Fibroblast of the aortic adventitia (primary cell): ENCODE measurements around the gene SRI. TPM values are rescaled to one million over a fixed set of nuclear protein-coding genes. Genes with fewer than 3 reads are reported as not detected.
"Not testable (repeated sequence)": the region's sequence is repeated elsewhere in the genome, so short reads cannot be mapped to it uniquely, and the experiment has no call there.

ENCODE experiments used
- DNase-seq: peaks from one replicate; pipeline ENCODE4 v3.0.0-alpha.2; 2010; ENCODE audit warnings: low read depth
- H3K4me3 ChIP-seq: 2 replicates; pipeline ENCODE4 v1.5.1; 2011; ENCODE audit warnings: low read depth, mild to moderate bottlenecking, control low read depth, low read length, moderate library complexity
- total RNA-seq: library from RNA; depleted of rRNA; stranded (reverse); fragments of >200 nt; gene quantifications from 2 replicates; pipeline ENCODE4 v1.2.3, GENCODE V29; 2012; ENCODE audit warnings: low replicate concordance
- TF ChIP-seq, protein P1 (sequence below): IDR thresholded peaks from 2 replicates; pipeline ENCODE4 v1.5.1; 2011; ENCODE audit warnings: mild to moderate bottlenecking, low read length, control low read depth, inconsistent platforms; ENCODE audit not compliant: insufficient read depth

SRI gene, protein sequence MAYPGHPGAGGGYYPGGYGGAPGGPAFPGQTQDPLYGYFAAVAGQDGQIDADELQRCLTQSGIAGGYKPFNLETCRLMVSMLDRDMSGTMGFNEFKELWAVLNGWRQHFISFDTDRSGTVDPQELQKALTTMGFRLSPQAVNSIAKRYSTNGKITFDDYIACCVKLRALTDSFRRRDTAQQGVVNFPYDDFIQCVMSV
- 21.7 and 135 TPM in 2 replicates for total RNA-seq

DNA sequence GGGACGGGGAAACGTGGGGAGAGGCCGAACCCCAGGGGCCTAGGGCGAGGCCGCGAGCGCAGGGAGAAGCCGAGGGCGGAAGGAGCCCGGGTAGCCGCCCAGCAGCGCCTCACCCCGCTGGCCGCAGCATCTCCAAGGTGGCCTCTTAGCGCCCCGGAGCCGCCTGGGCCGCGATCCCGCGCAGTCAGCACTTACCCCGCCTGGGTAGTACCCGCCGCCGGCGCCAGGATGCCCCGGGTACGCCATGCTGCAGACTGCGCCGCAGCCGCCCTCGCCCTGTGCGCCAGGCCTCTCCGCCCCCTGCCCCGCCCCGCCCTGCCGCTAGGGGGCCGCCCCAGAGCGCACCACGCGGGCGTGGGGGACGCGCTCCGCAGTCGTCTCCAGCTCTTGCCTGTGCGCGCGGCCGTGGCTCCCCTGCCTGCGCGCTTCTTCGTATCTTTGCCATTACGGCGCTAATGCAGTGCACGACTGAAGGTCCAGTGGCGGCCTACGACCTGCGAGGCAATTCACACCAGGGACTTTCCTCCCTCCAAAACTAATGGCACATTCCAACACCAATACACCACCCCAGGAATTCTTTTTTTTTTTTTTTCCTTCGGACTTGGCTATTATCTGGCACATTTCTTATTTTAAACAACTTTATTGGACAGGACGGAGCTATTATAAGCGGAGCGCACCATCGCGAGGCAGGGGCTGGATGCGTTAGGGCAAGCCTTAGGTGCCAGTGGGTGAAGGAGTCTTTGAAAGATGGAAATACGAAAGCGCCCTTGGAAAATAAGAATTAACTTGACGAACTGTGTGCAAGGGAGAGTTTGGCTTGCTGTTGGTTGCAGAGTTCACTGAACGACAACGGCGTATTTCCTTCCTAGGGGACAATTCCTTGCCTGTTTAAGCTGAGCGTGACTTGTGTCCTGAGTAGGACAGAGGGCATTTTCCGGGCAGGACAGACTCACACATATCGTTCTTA is at the start of gene SRI:
Gene SRI (minus strand): TSS at position 258 of the 967 bp plus-strand sequence. CDS start 12 bp downstream, at position 246.
- TF ChIP-seq, protein P1, sequence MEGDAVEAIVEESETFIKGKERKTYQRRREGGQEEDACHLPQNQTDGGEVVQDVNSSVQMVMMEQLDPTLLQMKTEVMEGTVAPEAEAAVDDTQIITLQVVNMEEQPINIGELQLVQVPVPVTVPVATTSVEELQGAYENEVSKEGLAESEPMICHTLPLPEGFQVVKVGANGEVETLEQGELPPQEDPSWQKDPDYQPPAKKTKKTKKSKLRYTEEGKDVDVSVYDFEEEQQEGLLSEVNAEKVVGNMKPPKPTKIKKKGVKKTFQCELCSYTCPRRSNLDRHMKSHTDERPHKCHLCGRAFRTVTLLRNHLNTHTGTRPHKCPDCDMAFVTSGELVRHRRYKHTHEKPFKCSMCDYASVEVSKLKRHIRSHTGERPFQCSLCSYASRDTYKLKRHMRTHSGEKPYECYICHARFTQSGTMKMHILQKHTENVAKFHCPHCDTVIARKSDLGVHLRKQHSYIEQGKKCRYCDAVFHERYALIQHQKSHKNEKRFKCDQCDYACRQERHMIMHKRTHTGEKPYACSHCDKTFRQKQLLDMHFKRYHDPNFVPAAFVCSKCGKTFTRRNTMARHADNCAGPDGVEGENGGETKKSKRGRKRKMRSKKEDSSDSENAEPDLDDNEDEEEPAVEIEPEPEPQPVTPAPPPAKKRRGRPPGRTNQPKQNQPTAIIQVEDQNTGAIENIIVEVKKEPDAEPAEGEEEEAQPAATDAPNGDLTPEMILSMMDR, result peak; percentile 60

DNA sequence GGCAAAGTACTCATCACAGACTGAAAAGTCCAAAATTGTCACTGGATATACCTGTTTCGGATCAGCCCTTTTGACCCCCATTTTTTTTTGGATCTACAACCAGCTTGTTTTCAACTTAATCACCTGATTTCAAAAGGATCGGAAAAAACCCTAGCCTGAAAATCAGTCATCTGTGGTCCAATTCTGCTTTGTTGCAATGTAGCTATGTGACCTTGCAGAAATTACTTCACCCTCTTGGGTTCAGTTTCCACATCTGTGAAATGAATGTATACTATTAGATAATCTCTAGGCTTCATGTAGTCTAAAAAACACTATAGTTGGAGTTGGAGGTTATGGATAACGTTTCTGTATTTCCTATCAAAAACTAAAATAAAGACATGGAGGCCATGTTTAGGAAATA is 49.7 kb upstream of the SRI start:
- no peak for DNase-seq
- H3K4me3 ChIP-seq, result no peak overlapping the region
- TF ChIP-seq, protein P1, result no peak

More for the DNA sequence above, at the start of gene SRI:
- DNase-seq, result peak; percentile 88
- H3K4me3 ChIP-seq, result peak within 1 kb of the TSS; percentile 92

DNA sequence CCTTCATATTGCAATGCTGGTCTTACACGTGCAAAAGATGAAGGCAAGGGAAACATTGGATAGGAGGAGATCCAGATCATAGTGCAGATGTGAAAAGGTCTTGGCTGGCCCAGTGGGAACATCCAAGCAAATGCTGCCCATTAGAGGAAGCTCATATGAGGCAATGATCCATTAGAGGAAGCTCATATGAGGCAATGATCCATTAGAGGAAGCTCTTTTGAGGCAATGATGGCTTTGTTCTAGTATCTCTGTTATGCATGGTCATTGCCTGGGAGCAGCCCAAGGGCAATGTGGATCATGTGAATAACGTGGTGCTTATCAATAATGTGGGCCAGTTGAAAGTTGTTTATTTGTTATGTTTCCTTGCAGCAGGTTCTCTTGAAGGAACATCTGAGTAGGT is 49.0 kb upstream of the SRI start:
- H3K4me3 ChIP-seq, result no peak overlapping the region
- no peak for DNase-seq
- TF ChIP-seq, protein P1, result no peak

DNA sequence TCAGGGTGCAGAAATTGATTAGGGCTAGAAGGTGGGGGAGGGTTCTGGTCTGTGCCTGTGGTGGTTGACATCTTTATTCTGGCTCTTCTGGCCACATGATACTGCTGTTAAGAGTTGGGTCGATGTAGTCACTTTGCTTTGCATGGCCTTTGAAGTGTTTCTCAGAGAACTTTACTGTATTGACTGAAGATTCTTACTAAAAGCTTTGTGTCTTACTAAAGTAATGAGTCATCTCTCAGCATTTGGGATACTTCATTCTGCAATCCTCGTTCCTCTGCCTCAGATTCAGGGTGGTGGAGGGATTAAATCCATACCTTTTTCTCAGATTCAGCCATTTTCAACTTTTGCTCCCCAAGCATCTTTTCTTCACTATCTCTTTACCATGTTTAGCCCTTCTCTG is 48.2 kb upstream of the SRI start:
- H3K4me3 ChIP-seq, result no peak overlapping the region
- DNase-seq, result no peak
- TF ChIP-seq, protein P1, result no peak

DNA sequence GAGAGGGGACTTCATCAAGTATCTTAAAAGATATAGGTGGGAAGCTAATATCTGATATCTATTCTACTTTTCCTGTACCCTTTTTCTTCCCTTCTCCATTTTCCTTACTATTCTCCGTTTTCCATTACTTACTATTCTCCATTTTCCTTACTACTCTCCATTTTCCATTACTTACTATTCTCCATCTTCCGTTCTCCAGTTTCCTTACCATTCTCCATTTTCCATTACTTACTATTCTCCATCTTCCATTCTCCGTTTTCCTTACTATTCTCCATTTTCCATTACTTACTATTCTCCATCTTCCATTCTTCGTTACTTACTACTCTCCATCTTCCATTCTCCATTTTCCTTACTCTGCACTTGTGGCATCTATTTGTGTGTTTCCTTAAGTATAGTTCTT is 47.6 kb upstream of the SRI start:
- DNase-seq, result no peak
- H3K4me3 ChIP-seq, result no peak overlapping the region
- TF ChIP-seq, protein P1, result no peak

DNA sequence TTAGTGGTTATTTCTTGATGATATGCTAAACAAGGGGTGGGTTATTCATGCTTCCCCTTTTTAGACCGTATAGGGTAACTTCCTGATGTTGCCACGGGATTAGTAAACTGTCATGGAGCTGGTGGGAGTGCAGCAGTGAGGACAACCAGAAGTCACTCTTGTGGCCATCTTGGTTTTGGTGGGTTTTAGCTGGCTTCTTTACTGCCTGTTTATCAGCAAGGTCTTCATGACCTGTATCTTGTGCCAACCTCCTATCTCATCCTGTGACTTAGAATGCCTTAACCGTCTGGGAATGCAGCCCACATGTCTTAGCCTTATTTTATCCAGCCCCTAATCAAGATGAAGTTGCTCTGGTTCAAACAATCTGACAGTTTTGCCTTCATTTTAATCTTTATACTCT is 45.1 kb upstream of the SRI start:
- not testable (repeated sequence) for DNase-seq, H3K4me3 ChIP-seq

DNA sequence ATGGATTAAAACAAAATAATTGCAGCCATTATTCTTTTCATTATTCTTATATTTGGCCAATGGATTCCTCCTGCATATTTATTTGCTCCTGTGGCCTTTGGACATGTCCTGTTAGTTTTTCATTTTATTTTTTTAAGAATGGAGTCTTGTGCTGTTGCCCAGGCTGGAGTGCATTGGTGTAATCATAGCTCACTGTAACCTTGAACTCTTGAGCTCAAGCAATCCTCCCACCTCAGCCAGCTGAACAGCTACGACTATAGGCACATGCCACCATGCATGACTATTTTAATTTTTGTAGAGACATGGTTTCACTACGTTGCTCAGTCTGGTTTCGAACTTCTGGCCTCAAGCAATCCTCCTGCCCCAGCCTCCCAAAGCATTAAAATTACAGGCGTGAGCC is 42.7 kb upstream of the SRI start:
- no peak for DNase-seq
- H3K4me3 ChIP-seq, result no peak overlapping the region
- TF ChIP-seq, protein P1, result no peak
